Bronchial epithelial cell (primary cell): ENCODE data around the gene TTLL9. TPM values are rescaled to one million over a fixed set of nuclear protein-coding genes. Genes with fewer than 3 reads are reported as not detected.

Experiments
- DNase-seq: peaks from one replicate; pipeline ENCODE4 v3.0.0-alpha.2; 2010; ENCODE audit warnings: low read depth
- FAIRE-seq: peaks from 2 replicates; lab custom pipeline; 2011; peaks lifted over from hg19 to GRCh38; lab: Jason Lieb, UNC
- H3K27me3 ChIP-seq: 2 replicates; pipeline ENCODE4 v1.5.1; 2011; ENCODE audit warnings: low read length; ENCODE audit not compliant: control insufficient read depth, insufficient read depth
- H3K36me3 ChIP-seq: 2 replicates; pipeline ENCODE4 v1.5.1; 2011; ENCODE audit warnings: low read length; ENCODE audit not compliant: control insufficient read depth, insufficient read depth
- H3K4me3 ChIP-seq: 2 replicates; pipeline ENCODE4 v1.5.1; 2011; ENCODE audit warnings: mild to moderate bottlenecking, low read depth, low read length, control low read depth
- total RNA-seq: library from RNA; depleted of rRNA; stranded (reverse); fragments of >200 nt; gene quantifications from 2 replicates; pipeline ENCODE4 v1.2.1, GENCODE V29; 2014
- TF ChIP-seq, protein P1 (sequence below): IDR thresholded peaks from 2 replicates; pipeline ENCODE4 v1.5.1; 2011; ENCODE audit warnings: mild to moderate bottlenecking, moderate library complexity, low read length, control low read depth, inconsistent platforms; ENCODE audit not compliant: insufficient read depth, severe bottlenecking

The TTLL9 gene
- total RNA-seq, 1 donor from 2014 or later: not detected

DNA sequence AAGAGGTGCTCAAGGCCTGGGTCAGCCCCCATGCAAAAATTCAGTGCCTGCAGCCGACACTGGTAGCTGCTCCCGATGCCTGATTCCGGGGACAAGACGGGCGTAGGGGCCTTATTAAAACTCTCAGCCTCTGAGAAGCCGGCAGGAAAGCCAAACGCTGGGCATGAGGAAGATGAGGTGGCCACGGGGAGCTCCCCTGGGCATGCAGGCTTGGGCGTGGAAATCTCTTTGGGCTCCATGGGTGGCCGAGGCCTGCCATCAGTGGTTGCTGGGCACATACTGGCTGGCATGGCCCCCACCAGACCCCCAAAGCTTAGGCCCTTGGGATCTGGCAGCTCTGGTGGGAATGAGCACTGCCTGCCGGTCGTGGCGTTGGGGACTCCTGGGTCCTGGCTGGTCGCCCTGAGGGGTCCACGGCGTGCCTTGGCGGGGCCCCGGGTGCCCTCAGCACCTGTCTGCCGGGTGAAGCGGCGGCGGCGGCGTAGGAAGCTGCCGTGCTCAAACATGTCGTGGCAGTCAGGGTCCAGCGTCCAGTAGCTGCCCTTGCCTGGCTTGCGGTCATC, 25.6 kb upstream of the TTLL9 start:
- TF ChIP-seq, protein P1, sequence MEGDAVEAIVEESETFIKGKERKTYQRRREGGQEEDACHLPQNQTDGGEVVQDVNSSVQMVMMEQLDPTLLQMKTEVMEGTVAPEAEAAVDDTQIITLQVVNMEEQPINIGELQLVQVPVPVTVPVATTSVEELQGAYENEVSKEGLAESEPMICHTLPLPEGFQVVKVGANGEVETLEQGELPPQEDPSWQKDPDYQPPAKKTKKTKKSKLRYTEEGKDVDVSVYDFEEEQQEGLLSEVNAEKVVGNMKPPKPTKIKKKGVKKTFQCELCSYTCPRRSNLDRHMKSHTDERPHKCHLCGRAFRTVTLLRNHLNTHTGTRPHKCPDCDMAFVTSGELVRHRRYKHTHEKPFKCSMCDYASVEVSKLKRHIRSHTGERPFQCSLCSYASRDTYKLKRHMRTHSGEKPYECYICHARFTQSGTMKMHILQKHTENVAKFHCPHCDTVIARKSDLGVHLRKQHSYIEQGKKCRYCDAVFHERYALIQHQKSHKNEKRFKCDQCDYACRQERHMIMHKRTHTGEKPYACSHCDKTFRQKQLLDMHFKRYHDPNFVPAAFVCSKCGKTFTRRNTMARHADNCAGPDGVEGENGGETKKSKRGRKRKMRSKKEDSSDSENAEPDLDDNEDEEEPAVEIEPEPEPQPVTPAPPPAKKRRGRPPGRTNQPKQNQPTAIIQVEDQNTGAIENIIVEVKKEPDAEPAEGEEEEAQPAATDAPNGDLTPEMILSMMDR: no peak
- DNase-seq (no peak), FAIRE-seq (no peak)
- Histone ChIP-seq H3K27me3 (peaks cover 2% of the 10 kb centered on the region), H3K4me3 (no peak overlapping the region), H3K36me3 (no peaks in the 10 kb centered on the region)

DNA sequence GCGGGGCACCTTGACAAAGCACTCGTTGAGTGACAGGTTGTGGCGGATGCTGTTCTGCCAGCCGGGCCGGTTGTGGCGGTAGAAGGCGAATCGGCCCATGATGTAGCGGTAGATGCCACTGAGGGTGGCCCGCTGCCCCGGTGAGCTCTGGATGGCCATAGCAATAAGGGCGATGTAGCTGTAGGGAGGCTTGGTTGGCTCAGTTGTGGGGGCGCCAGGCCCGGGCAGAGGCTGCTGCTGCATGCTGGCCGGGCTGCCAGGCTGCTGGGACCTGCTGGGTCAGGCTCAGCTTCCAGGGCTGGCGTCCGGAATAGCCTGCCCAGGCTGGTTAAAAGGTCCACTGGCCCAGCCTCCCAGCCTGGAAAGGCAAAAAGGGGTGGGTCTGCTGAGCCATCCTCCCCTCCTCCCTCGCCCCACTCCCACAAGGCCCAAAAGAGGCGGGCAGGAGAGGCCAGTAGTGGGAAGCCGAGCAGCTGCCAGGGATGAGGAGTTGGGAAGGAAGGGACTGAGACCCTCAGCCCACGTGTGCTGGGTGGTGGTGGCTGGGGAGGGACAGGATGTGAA, 25.1 kb upstream of the TTLL9 start, which contains the start of gene FOXS1:
Gene FOXS1, minus strand, starts transcription at position 305 of the 564 bp plus-strand sequence. Its CDS starts 62 bp downstream, at position 243.
- no peak for FAIRE-seq
- Histone ChIP-seq H3K27me3 (peaks cover 2% of the 10 kb centered on the region), H3K4me3 (no peak within 1 kb of the TSS), H3K36me3 (no peaks in the 10 kb centered on the region)
- DNase-seq: peak; percentile 29
- TF ChIP-seq, protein P1: no peak

DNA sequence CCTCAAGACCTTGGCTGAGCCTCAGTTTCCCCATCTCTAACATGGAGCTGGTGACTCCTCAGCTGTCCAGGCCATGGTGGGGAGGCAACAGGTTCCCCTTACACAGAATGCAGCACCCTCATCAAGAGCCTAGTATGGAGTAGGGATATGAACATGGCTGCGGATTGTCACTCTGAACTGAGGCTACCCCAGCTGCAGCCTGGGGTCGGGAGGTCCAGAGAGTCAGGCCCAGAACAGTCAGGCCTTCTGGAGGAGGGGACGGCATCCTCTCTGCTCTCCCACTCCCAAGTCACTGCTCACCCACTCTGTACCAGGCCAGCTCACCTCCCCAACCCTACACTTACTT, 23.7 kb upstream of the TTLL9 start:
- Histone ChIP-seq H3K27me3 (peaks cover 8% of the 10 kb centered on the region), H3K4me3 (no peak overlapping the region), H3K36me3 (no peaks in the 10 kb centered on the region)
- no peak for FAIRE-seq
- TF ChIP-seq, protein P1: no peak
- DNase-seq: no peak

DNA sequence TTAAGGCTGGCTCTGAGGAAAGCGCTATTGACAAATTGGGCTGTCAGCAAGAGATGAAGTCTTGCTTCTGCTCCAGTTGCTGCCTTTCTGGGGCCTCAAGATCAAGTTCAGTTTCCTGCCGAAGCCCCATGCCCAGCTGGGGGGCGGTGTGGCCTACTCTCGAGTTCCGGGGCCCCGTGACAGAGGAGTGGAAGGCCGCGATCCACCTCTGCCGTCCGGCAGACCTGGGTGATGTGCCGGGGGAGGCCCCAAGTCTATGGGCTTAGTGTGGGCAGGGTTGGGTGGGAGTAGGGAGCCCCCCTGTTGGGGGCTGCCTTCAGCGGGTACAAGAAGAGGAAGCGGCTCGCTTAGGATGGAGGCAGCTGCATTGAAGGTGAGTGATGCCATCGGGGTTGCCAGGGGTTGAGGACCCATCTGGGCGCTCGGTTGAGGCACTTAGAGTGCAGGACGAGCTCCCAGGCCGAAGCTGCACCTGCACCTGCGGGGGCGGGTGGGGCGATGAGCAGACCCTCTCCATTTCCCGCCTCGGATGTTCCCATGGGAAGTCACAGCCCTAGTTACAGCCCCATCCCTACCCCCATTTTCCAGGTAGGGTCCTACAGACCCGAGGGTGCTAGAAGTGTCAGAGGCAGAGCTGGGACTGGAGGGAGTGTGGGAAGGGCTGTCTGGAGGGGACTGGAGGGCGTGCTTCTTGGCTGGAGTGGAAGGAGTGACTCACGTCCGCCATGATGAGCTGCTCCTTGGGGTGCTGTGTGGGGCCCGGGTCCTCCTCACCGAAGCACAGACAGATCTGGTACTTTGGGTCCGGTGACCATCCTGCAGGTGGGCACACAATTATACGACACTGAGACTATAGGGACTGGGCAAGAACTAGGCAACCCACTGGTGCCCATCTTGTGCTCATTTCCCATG, 22.1 kb upstream of the TTLL9 start:
- Histone ChIP-seq H3K36me3 (no peaks in the 10 kb centered on the region), H3K27me3 (peaks cover 6% of the 10 kb centered on the region), H3K4me3 (no peak overlapping the region)
- TF ChIP-seq, protein P1: no peak
- FAIRE-seq: no peak
- DNase-seq: no peak

DNA sequence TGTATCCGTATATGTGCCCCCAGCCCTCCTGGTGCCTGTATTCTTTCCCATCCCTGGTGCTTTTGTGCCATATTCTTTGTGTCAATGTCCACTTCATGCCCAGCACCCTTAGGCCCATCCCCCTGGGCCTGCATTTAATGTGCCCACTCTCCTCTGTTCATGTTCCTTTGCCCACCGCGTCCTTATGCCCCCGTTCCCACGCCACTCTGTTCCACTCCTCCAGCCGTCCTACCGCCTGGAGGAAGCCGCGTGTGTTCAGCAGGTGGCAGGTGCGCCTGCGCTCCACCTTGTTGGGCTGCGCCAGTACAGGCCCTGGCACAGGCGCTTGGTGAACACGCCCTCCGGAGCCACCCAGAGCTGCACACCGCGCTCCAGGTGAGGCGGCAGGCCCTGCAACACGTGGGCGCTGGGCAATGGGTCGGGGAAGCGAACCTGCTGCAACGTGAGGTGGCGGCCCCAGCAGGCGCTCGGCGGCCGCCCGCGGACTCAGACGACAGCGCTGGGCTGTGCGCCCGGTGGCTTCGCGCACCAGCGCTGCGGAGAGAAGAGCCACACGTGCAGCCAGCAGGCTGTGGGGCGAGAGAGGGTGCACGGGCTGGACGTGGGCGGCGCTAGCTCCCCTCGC, 21.0 kb upstream of the TTLL9 start:
- H3K27me3 ChIP-seq: peaks cover 6% of the 10 kb centered on the region
- no peak overlapping the region for H3K4me3 ChIP-seq
- TF ChIP-seq, protein P1: no peak
- peak; percentile 64 for DNase-seq
- no peaks in the 10 kb centered on the region for H3K36me3 ChIP-seq
- no peak for FAIRE-seq
